Lower leg skin (tissue), 4 donors: ENCODE measurements around the gene TTLL4. TPM values are rescaled to one million over a fixed set of nuclear protein-coding genes. Genes with fewer than 3 reads are reported as not detected.
A peak's percentile ranks its signal among the peaks of the same experiment; 100 is the strongest.

Experiments
- DNase-seq, 2 donors: peaks; one replicate each; pipeline ENCODE4 v3.0.0-alpha.2; 2019; ENCODE audit warnings: low spot score in 2 of 2
- H3K4me3 ChIP-seq: fragments of 200-600 bp; sonication (generic); 2 replicates; pipeline ENCODE4 v1.5.1; 2017; ENCODE audit warnings: mild to moderate bottlenecking, low read depth; ENCODE audit not compliant: poor library complexity, severe bottlenecking
- CTCF ChIP-seq, 3 donors: fragments of 450-650 bp; IDR thresholded peaks; one replicate each; pipeline ENCODE4 v1.5.1; 2016; ENCODE audit warnings: antibody characterized with exemption in 3 of 3, mild to moderate bottlenecking in 3 of 3, moderate library complexity in 2 of 3
- POLR2A ChIP-seq, 2 donors: fragments of 450-650 bp; IDR thresholded peaks; one replicate each; pipeline ENCODE4 v1.6.1; 2016 to 2017; ENCODE audit warnings: antibody characterized with exemption in 2 of 2, mild to moderate bottlenecking in 1 of 2, moderate library complexity in 1 of 2
- WGBS, 2 donors: methylation state at CpG; one replicate each; pipeline ENCODE4 v1.1.5; 2018; 5-methylcytosine and 5-hydroxymethylcytosine counted together
- intact Hi-C: fragments of 100-400 bp; cut with DNase I; formaldehyde crosslinking; loops from one replicate; pipeline ENCODE4 v1.15.0; 2023; ENCODE audit warnings: low total_unique reads
- total RNA-seq, 4 donors: library from RNA; depleted of rRNA; stranded (reverse); fragments of >200 nt; gene quantifications; one replicate each; pipeline ENCODE4 v1.1.0, GENCODE V29; 2016

Gene TTLL4
- total RNA-seq, 4 donors from 2014 or later, result 4.4 to 19.4 (median 17.4) TPM

GRCh38 chr2:218798767-218799504 lies 88.3 kb downstream of the TTLL4 start:
- intact Hi-C loops, result no loop called here
- WGBS, 2 donors, result 64 to 66% methylated on average over 12 of the region's 12 CpGs
- DNase-seq, result peak in 1 of 2 donors; percentile 52
- no peak overlapping the region for H3K4me3 ChIP-seq
- TF ChIP-seq POLR2A (IDR thresholded peaks at IDR 0.05) (no peak), CTCF (IDR thresholded peaks at IDR 0.05) (no peak)

- intact Hi-C loops, result no loop called here
- DNase-seq, result no peak
- TF ChIP-seq POLR2A (IDR thresholded peaks at IDR 0.05), result no peak
- TF ChIP-seq CTCF (IDR thresholded peaks at IDR 0.05), result no peak
- H3K4me3 ChIP-seq, result no peak overlapping the region
- 58 to 61% methylated on average over 6 of the region's 6 CpGs for WGBS, 2 donors
Measured at GRCh38 chr2:218799990-218800389, 89.4 kb downstream of the TTLL4 start.

GRCh38 chr2:218802386-218802994 lies 91.9 kb downstream of the TTLL4 start:
- DNase-seq, result no peak
- WGBS, 2 donors, result 50 to 57% methylated on average over 4 of the region's 4 CpGs
- TF ChIP-seq CTCF (IDR thresholded peaks at IDR 0.05) (no peak), POLR2A (IDR thresholded peaks at IDR 0.05) (no peak)
- H3K4me3 ChIP-seq, result no peak overlapping the region
- intact Hi-C loops, result no loop called here

- 92 to 93% methylated on average over 1 of the region's 1 CpG for WGBS, 2 donors
- intact Hi-C loops, result no loop called here
- TF ChIP-seq POLR2A (IDR thresholded peaks at IDR 0.05), result no peak
- no peak for TF ChIP-seq CTCF (IDR thresholded peaks at IDR 0.05)
- DNase-seq, result no peak
- H3K4me3 ChIP-seq, result no peak overlapping the region
Measured at GRCh38 chr2:218804817-218805216, 94.2 kb downstream of the TTLL4 start.

Other genes starting within 250 kb of the TTLL4 start
- 10 to 100 TPM; 10.5 to 12.0 (median 11.4) TPM for gene USP37, start 142.5 kb upstream of the TTLL4 start, total RNA-seq
- 10 to 100 TPM; 30.1 to 39.1 (median 34.5) TPM for gene CNOT9, start 142.0 kb upstream of the TTLL4 start, total RNA-seq
- gene PLCD4, start 102.9 kb upstream of the TTLL4 start, total RNA-seq, result 1 to 10 TPM in 1 of 4 donors, under 1 TPM in 3; 0.34 to 2.7 (median 0.59) TPM
- gene ZNF142, start 51.2 kb upstream of the TTLL4 start, total RNA-seq, result 10 to 100 TPM; 15.2 to 31.1 (median 20.1) TPM
- 10 to 100 TPM; 19.1 to 45.0 (median 31.5) TPM for gene BCS1L, start 51.2 kb upstream of the TTLL4 start, total RNA-seq
- 10 to 100 TPM; 21.2 to 38.2 (median 21.7) TPM for gene RNF25, start 38.8 kb upstream of the TTLL4 start, total RNA-seq
- 10 to 100 TPM in 2 of 4 donors, 1 to 10 TPM in 2; 7.4 to 21.1 (median 12.3) TPM for gene STK36, start 38.7 kb upstream of the TTLL4 start, total RNA-seq
- 10 to 100 TPM; 12.9 to 35.2 (median 21.8) TPM for gene CYP27A1, start 71.3 kb downstream of the TTLL4 start, total RNA-seq
- under 1 TPM in 1 of 4 donors, not detected in 3; 0.32 TPM for gene PRKAG3, start 121.0 kb downstream of the TTLL4 start, total RNA-seq
- gene WNT6, start 149.0 kb downstream of the TTLL4 start, total RNA-seq, result 1 to 10 TPM; 1.3 to 5.5 (median 3.7) TPM
- 10 to 100 TPM; 10.0 to 16.5 (median 15.2) TPM for gene WNT10A, start 170.0 kb downstream of the TTLL4 start, total RNA-seq
- not detected for gene CDK5R2, start 248.8 kb downstream of the TTLL4 start, total RNA-seq